Ovary (tissue), 3 donors: ENCODE data around the gene FRG2.
"Not testable (repeated sequence)": the region's sequence is repeated elsewhere in the genome, so short reads cannot be mapped to it uniquely, and the experiment has no call there.

Experiments
- CTCF ChIP-seq, 3 donors: fragments of 450-650 bp in 2 of 3; fragments of 200-600 bp in 1 of 3; IDR thresholded peaks; one replicate each; pipeline versions ENCODE4 v1.5.1 to v1.8.0; 2016 to 2022; ENCODE audit warnings: antibody characterized with exemption in 3 of 3, mild to moderate bottlenecking in 1 of 3
- POLR2A ChIP-seq: fragments of 450-650 bp; IDR thresholded peaks from one replicate; pipeline ENCODE4 v1.6.1; 2017; ENCODE audit warnings: antibody characterized with exemption, mild to moderate bottlenecking, moderate library complexity
- donor health status: DM: no; HTN: no; CAD: no.

- TF ChIP-seq CTCF (IDR thresholded peaks at IDR 0.05); POLR2A: not testable (repeated sequence)
These were observed 20.6 kb upstream of the FRG2 start for GRCh38 chr4:190047627-190048026.
